Activated CD8-positive, alpha-beta memory T cell treated with anti-CD3 and anti-CD28 coated beads, Interleukin-2, amount 10 ng/mL, durations not matched to agents 7 days and 5 days (primary cell): Measurements from ENCODE around the gene CALD1. TPM values are rescaled to one million over a fixed set of nuclear protein-coding genes. Genes with fewer than 3 reads are reported as not detected.
A peak's percentile ranks its signal among the peaks of the same experiment; 100 is the strongest.

Source experiments
- ATAC-seq: fragments of 150-1000 bp; cut with Tn5 transposase; one replicate; pipeline ENCODE4 v1.10.0; 2021; ENCODE audit warnings: moderate library complexity
- CTCF ChIA-PET: fragments of 350-600 bp; sonication (Branson Sonifier 250); formaldehyde crosslinking; loops from one replicate; lab custom pipeline; 2021; ENCODE audit warnings: antibody characterized with exemption; lab: Charles Lee
- DNase-seq: peaks from one replicate; pipeline ENCODE4 v3.0.0-alpha.2; 2020
- H3K27ac Mint-ChIP-seq: one replicate; pipeline ENCODE4 v1.8.0; 2021; ENCODE audit warnings: mild to moderate bottlenecking, mixed read lengths
- H3K27me3 Mint-ChIP-seq: one replicate; pipeline ENCODE4 v1.8.0; 2021; ENCODE audit warnings: mixed read lengths
- H3K36me3 Mint-ChIP-seq: one replicate; pipeline ENCODE4 v1.8.0; 2021; ENCODE audit warnings: mild to moderate bottlenecking, mixed read lengths
- H3K4me1 Mint-ChIP-seq: one replicate; pipeline ENCODE4 v1.8.0; 2021; ENCODE audit warnings: mixed read lengths
- H3K4me3 Mint-ChIP-seq: one replicate; pipeline ENCODE4 v1.8.0; 2021; ENCODE audit warnings: mild to moderate bottlenecking, moderate library complexity, mixed read lengths
- H3K9me3 Mint-ChIP-seq: one replicate; pipeline ENCODE4 v1.8.0; 2022; ENCODE audit warnings: low read depth, mixed read lengths
- total RNA-seq, 2 experiments: library from RNA; stranded (reverse); gene quantifications; one replicate each; pipeline ENCODE4 v1.2.3, GENCODE V29; 2021

The CALD1 gene
- under 1 TPM in 1 of 2 experiments, not detected in 1; 0.47 TPM for total RNA-seq

GRCh38 chr7:134778941-134779740 lies at the start of gene CALD1:
TSS of gene CALD1 (plus strand) at chr7:134779634. CDS start at chr7:134867734, 88,100 bp downstream.
- ATAC-seq (no peak), DNase-seq (no peak)
- no peaks in the 10 kb centered on the region for H3K4me1 Mint-ChIP-seq
- CTCF ChIA-PET, result no interaction called here
- H3K27ac Mint-ChIP-seq, result no peak within 1 kb of the TSS
- peaks cover 23% of the 10 kb centered on the region for H3K27me3 Mint-ChIP-seq
- H3K9me3 Mint-ChIP-seq, result no peaks in the 10 kb centered on the region
- H3K4me3 Mint-ChIP-seq, result no peak within 1 kb of the TSS
- H3K36me3 Mint-ChIP-seq, result no peaks in the 10 kb centered on the region

- Mint-ChIP-seq H3K4me3 (no peak overlapping the region), H3K27me3 (no peaks in the 10 kb centered on the region), H3K4me1 (peaks cover 7% of the 10 kb centered on the region), H3K36me3 (no peaks in the 10 kb centered on the region), H3K9me3 (no peaks in the 10 kb centered on the region), H3K27ac (no peak overlapping the region)
- CTCF ChIA-PET, result no interaction called here
- DNase-seq (no peak), ATAC-seq (no peak)
These were observed 49.5 kb upstream of the CALD1 start for GRCh38 chr7:134729895-134730294.

- DNase-seq (no peak), ATAC-seq (no peak)
- Mint-ChIP-seq H3K36me3 (no peaks in the 10 kb centered on the region), H3K4me3 (no peak overlapping the region), H3K27me3 (no peaks in the 10 kb centered on the region), H3K9me3 (no peaks in the 10 kb centered on the region), H3K4me1 (peaks cover 7% of the 10 kb centered on the region), H3K27ac (no peak overlapping the region)
- CTCF ChIA-PET, result no interaction called here
These were observed 49.0 kb upstream of the CALD1 start for GRCh38 chr7:134730411-134730829.

GRCh38 chr7:134731616-134732015 lies 47.8 kb upstream of the CALD1 start:
- no peaks in the 10 kb centered on the region for H3K27me3 Mint-ChIP-seq
- no peaks in the 10 kb centered on the region for H3K9me3 Mint-ChIP-seq
- H3K4me3 Mint-ChIP-seq, result no peak overlapping the region
- no peak for DNase-seq
- H3K27ac Mint-ChIP-seq, result no peak overlapping the region
- H3K4me1 Mint-ChIP-seq, result peaks cover 7% of the 10 kb centered on the region
- CTCF ChIA-PET, result interaction anchor here (1.0 kb wide), 1 partner anchor 18 kb away, joined by 3 read pairs; no protein-coding TSS in a partner anchor
- ATAC-seq, result no peak
- H3K36me3 Mint-ChIP-seq, result no peaks in the 10 kb centered on the region

GRCh38 chr7:134732728-134733127 lies 46.7 kb upstream of the CALD1 start:
- Mint-ChIP-seq H3K36me3 (no peaks in the 10 kb centered on the region), H3K9me3 (no peaks in the 10 kb centered on the region), H3K27ac (no peak overlapping the region), H3K4me3 (no peak overlapping the region), H3K27me3 (no peaks in the 10 kb centered on the region), H3K4me1 (peaks cover 11% of the 10 kb centered on the region)
- DNase-seq, result no peak
- no peak for ATAC-seq
- CTCF ChIA-PET, result no interaction called here

GRCh38 chr7:134736381-134736780 lies 43.1 kb upstream of the CALD1 start:
- CTCF ChIA-PET, result no interaction called here
- DNase-seq, result no peak
- no peak overlapping the region for H3K27ac Mint-ChIP-seq
- peaks cover 21% of the 10 kb centered on the region for H3K4me1 Mint-ChIP-seq
- no peak for ATAC-seq
- no peaks in the 10 kb centered on the region for H3K27me3 Mint-ChIP-seq
- H3K9me3 Mint-ChIP-seq, result no peaks in the 10 kb centered on the region
- no peak overlapping the region for H3K4me3 Mint-ChIP-seq
- peaks cover 3% of the 10 kb centered on the region for H3K36me3 Mint-ChIP-seq

- H3K27ac Mint-ChIP-seq, result peak overlapping the region; percentile 33
- H3K4me3 Mint-ChIP-seq, result peak overlapping the region; percentile 16
- H3K4me1 Mint-ChIP-seq, result peaks cover 14% of the 10 kb centered on the region
- DNase-seq (peak; percentile 50), ATAC-seq (peak; percentile 68)
- no peaks in the 10 kb centered on the region for H3K27me3 Mint-ChIP-seq
- peaks cover 3% of the 10 kb centered on the region for H3K36me3 Mint-ChIP-seq
- CTCF ChIA-PET, result interaction anchor here (1.3 to 1.8 kb wide), 2 partner anchors 13 to 14 kb away, joined by 3 to 4 read pairs; no protein-coding TSS in a partner anchor
- H3K9me3 Mint-ChIP-seq, result no peaks in the 10 kb centered on the region
These were observed 41.7 kb upstream of the CALD1 start for GRCh38 chr7:134737566-134738345.

GRCh38 chr7:134739362-134739761 lies 40.1 kb upstream of the CALD1 start:
- H3K36me3 Mint-ChIP-seq, result peaks cover 3% of the 10 kb centered on the region
- H3K4me3 Mint-ChIP-seq, result no peak overlapping the region
- ATAC-seq (no peak), DNase-seq (no peak)
- peaks cover 14% of the 10 kb centered on the region for H3K4me1 Mint-ChIP-seq
- CTCF ChIA-PET, result interaction anchor here (1.3 to 1.8 kb wide), 2 partner anchors 13 to 15 kb away, joined by 3 to 4 read pairs; no protein-coding TSS in a partner anchor
- H3K9me3 Mint-ChIP-seq, result no peaks in the 10 kb centered on the region
- H3K27me3 Mint-ChIP-seq, result peaks cover 4% of the 10 kb centered on the region
- H3K27ac Mint-ChIP-seq, result no peak overlapping the region

GRCh38 chr7:134740376-134740775 lies 39.1 kb upstream of the CALD1 start:
- CTCF ChIA-PET, result no interaction called here
- H3K27me3 Mint-ChIP-seq, result peaks cover 4% of the 10 kb centered on the region
- H3K9me3 Mint-ChIP-seq, result no peaks in the 10 kb centered on the region
- DNase-seq, result no peak
- peaks cover 3% of the 10 kb centered on the region for H3K36me3 Mint-ChIP-seq
- peaks cover 14% of the 10 kb centered on the region for H3K4me1 Mint-ChIP-seq
- no peak for ATAC-seq
- no peak overlapping the region for H3K27ac Mint-ChIP-seq
- H3K4me3 Mint-ChIP-seq, result no peak overlapping the region

GRCh38 chr7:134741907-134742635 lies 37.4 kb upstream of the CALD1 start:
- Mint-ChIP-seq H3K36me3 (peaks cover 3% of the 10 kb centered on the region), H3K4me1 (peaks cover 14% of the 10 kb centered on the region), H3K4me3 (no peak overlapping the region), H3K27me3 (peaks cover 10% of the 10 kb centered on the region), H3K27ac (no peak overlapping the region), H3K9me3 (no peaks in the 10 kb centered on the region)
- no peak for DNase-seq
- CTCF ChIA-PET, result no interaction called here
- no peak for ATAC-seq

- H3K27ac Mint-ChIP-seq, result no peak overlapping the region
These were observed 36.6 kb upstream of the CALD1 start for GRCh38 chr7:134742688-134743350.

GRCh38 chr7:134744569-134744968 lies 34.9 kb upstream of the CALD1 start:
- no peaks in the 10 kb centered on the region for H3K9me3 Mint-ChIP-seq
- no peaks in the 10 kb centered on the region for H3K4me1 Mint-ChIP-seq
- ATAC-seq, result no peak
- peaks cover 1% of the 10 kb centered on the region for H3K36me3 Mint-ChIP-seq
- no peak for DNase-seq
- CTCF ChIA-PET, result interaction anchor here (0.7 to 1.3 kb wide), 2 partner anchors 20 to 44 kb away, joined by 3 read pairs; no protein-coding TSS in a partner anchor
- H3K4me3 Mint-ChIP-seq, result no peak overlapping the region
- H3K27me3 Mint-ChIP-seq, result peaks cover 10% of the 10 kb centered on the region
- no peak overlapping the region for H3K27ac Mint-ChIP-seq

More at GRCh38 chr7:134742688-134743350, 36.6 kb upstream of the CALD1 start:
- H3K27me3 Mint-ChIP-seq, result peaks cover 10% of the 10 kb centered on the region
- DNase-seq (no peak), ATAC-seq (no peak)
- CTCF ChIA-PET, result no interaction called here
- no peaks in the 10 kb centered on the region for H3K9me3 Mint-ChIP-seq
- peaks cover 9% of the 10 kb centered on the region for H3K4me1 Mint-ChIP-seq
- no peak overlapping the region for H3K4me3 Mint-ChIP-seq
- peaks cover 3% of the 10 kb centered on the region for H3K36me3 Mint-ChIP-seq
